GM19463 (cell line): Measurements from ENCODE around the gene TENM3.
"Not testable (repeated sequence)": the region's sequence is repeated elsewhere in the genome, so short reads cannot be mapped to it uniquely, and the experiment has no call there.

Experiments
- ATAC-seq: cut with Tn5 transposase; IDR thresholded peaks from one replicate; pipeline ENCODE4 v1.9.1; 2021; ENCODE audit warnings: mild to moderate bottlenecking, moderate library complexity; ENCODE audit not compliant: unreplicated experiment

The TENM3 gene

GRCh38 chr4:182802621-182803020 lies 559.4 kb downstream of the TENM3 start:
- ATAC-seq: no peak

GRCh38 chr4:182803235-182803634 lies 560.0 kb downstream of the TENM3 start:
- ATAC-seq: no peak

- no peak for ATAC-seq
Observed at GRCh38 chr4:182804131-182804530, 560.9 kb downstream of the TENM3 start.

- ATAC-seq: no peak
Observed at GRCh38 chr4:182805321-182805720, 562.1 kb downstream of the TENM3 start.

GRCh38 chr4:182805750-182806149 lies 562.5 kb downstream of the TENM3 start:
- no peak for ATAC-seq

GRCh38 chr4:182806259-182807252 lies 563.4 kb downstream of the TENM3 start:
- ATAC-seq: peak; percentile 57

- no peak for ATAC-seq
Observed at GRCh38 chr4:182807346-182807745, 564.1 kb downstream of the TENM3 start.

GRCh38 chr4:182807767-182808548 lies 564.8 kb downstream of the TENM3 start:
- ATAC-seq: no peak

GRCh38 chr4:182808673-182809416 lies 565.6 kb downstream of the TENM3 start:
- peak; percentile 84 for ATAC-seq

- ATAC-seq: peak; percentile 27
Observed at GRCh38 chr4:182809417-182810102, 566.4 kb downstream of the TENM3 start.

GRCh38 chr4:182810103-182810615 lies 567.0 kb downstream of the TENM3 start:
- no peak for ATAC-seq

GRCh38 chr4:182812916-182813315 lies 569.7 kb downstream of the TENM3 start:
- no peak for ATAC-seq

GRCh38 chr4:182814065-182814464 lies 570.9 kb downstream of the TENM3 start:
- ATAC-seq: not testable (repeated sequence)

GRCh38 chr4:182818926-182819730 lies 575.9 kb downstream of the TENM3 start:
- no peak for ATAC-seq

- ATAC-seq: no peak
Observed at GRCh38 chr4:182819751-182820150, 576.5 kb downstream of the TENM3 start.

- ATAC-seq: no peak
Observed at GRCh38 chr4:182822554-182822953, 579.4 kb downstream of the TENM3 start.

- peak; percentile 56 for ATAC-seq
Observed at GRCh38 chr4:182823576-182823975, 580.4 kb downstream of the TENM3 start.

- no peak for ATAC-seq
Observed at GRCh38 chr4:182825003-182825402, 581.8 kb downstream of the TENM3 start.

GRCh38 chr4:182825786-182826185 lies 582.6 kb downstream of the TENM3 start:
- no peak for ATAC-seq
